GM12878 (cell line): ENCODE results near the gene TAS2R19. TPM values are rescaled to one million over a fixed set of nuclear protein-coding genes. Genes with fewer than 3 reads are reported as not detected.

ENCODE experiments used
- ATAC-seq: fragments of 200-7000 bp; cut with Tn5 transposase; 3 replicates; pipeline ENCODE4 v1.9.1; 2020; ENCODE audit warnings: mild to moderate bottlenecking, moderate library complexity
- BruUV-seq: library from RNA; stranded (reverse); fragments of 400-500 nt; replicated peaks from 2 replicates; lab custom pipeline; 2021; lab: Mats Ljungman, UMichigan
- CTCF ChIA-PET: fragments of 300-600 bp; sonication (Branson Sonifier 250); formaldehyde crosslinking; extraction: SDS; loops from one replicate; lab custom pipeline; 2021; ENCODE audit warnings: inconsistent platforms; lab: Yijun Ruan, JAX
- POLR2A ChIA-PET: fragments of 350-600 bp; formaldehyde crosslinking; extraction: SDS; loops from one replicate; lab custom pipeline; 2021; ENCODE audit warnings: inconsistent platforms; lab: Charles Lee
- RAD21 ChIA-PET: fragments of 300-600 bp; sonication (Branson Sonifier 250); formaldehyde crosslinking; loops from one replicate; lab custom pipeline; 2023; ENCODE audit warnings: antibody characterized with exemption; ENCODE audit not compliant: unreplicated experiment; lab: Charles Lee
- SMC1A ChIA-PET: fragments of 300-600 bp; sonication (Branson Sonifier 250); formaldehyde crosslinking; loops from one replicate; lab custom pipeline; 2023; ENCODE audit not compliant: unreplicated experiment, uncharacterized antibody; lab: Charles Lee
- DNase-seq: peaks from one replicate; pipeline ENCODE4 v3.0.0-alpha.2; 2011; ENCODE audit warnings: low read depth, low spot score
- FAIRE-seq: peaks from 3 replicates; lab custom pipeline; 2011; peaks lifted over from hg19 to GRCh38; lab: Jason Lieb, UNC
- H2AFZ ChIP-seq: 2 replicates; pipeline ENCODE4 v1.6.0; 2011; ENCODE audit warnings: low read depth, low read length, control low read depth; ENCODE audit not compliant: control insufficient read depth
- H3K27ac ChIP-seq: 2 replicates; pipeline ENCODE4 v1.5.1; 2011; ENCODE audit warnings: control low read depth; ENCODE audit not compliant: control insufficient read depth, insufficient read depth
- H3K27me3 ChIP-seq, 2 experiments: replicated peaks in 1 of 2; 2 replicates each; pipeline versions ENCODE4 v1.6.0 to v1.6.1; 2011; ENCODE audit warnings: low read length in 1 of 2; ENCODE audit not compliant: control insufficient read depth in 2 of 2, insufficient read depth in 2 of 2
- H3K36me3 ChIP-seq, 2 experiments: 2 replicates each; pipeline ENCODE4 v1.5.1; 2011; ENCODE audit warnings: low read length in 1 of 2; ENCODE audit not compliant: control insufficient read depth in 2 of 2, insufficient read depth in 2 of 2
- H3K4me1 ChIP-seq: 2 replicates; pipeline ENCODE4 v1.6.1; 2011; ENCODE audit warnings: mild to moderate bottlenecking, low read length, moderate library complexity, mixed read lengths; ENCODE audit not compliant: control insufficient read depth, insufficient read depth
- H3K4me2 ChIP-seq: 2 replicates; pipeline ENCODE4 v1.6.0; 2011; ENCODE audit warnings: control low read depth; ENCODE audit not compliant: control insufficient read depth, insufficient read depth
- H3K4me3 ChIP-seq: fragments of 200-600 bp; sonication (generic); 2 replicates; pipeline ENCODE4 v1.5.1; 2016
- H3K79me2 ChIP-seq: 2 replicates; pipeline ENCODE4 v1.6.0; 2011; ENCODE audit warnings: low read length; ENCODE audit not compliant: control insufficient read depth, insufficient read depth
- H3K9ac ChIP-seq: 2 replicates; pipeline ENCODE4 v1.8.0; 2011; ENCODE audit warnings: low read length, control low read depth, mixed read lengths; ENCODE audit not compliant: control insufficient read depth, insufficient read depth
- H3K9me3 ChIP-seq: replicated peaks from 3 replicates; pipeline ENCODE4 v1.5.1; 2011; ENCODE audit warnings: mild to moderate bottlenecking, low read length; ENCODE audit not compliant: control insufficient read depth, insufficient read depth
- H4K20me1 ChIP-seq: 2 replicates; pipeline ENCODE4 v1.6.0; 2011; ENCODE audit not compliant: control insufficient read depth, insufficient read depth
- ATF7 ChIP-seq: fragments of 450-650 bp; IDR thresholded peaks from 2 replicates; pipeline ENCODE4 v1.6.1; 2016; ENCODE audit warnings: low read depth, mild to moderate bottlenecking
- CBX5 ChIP-seq: sonication (generic); IDR thresholded peaks from 2 replicates; pipeline ENCODE4 v1.6.1; 2016; ENCODE audit warnings: low read depth, moderate library complexity, mild to moderate bottlenecking, inconsistent platforms
- CEBPB ChIP-seq, 2 experiments: fragments of 150-350 bp in 1 of 2; IDR thresholded peaks; 2 replicates each; pipeline ENCODE4 v1.6.1; 2012 to 2014; ENCODE audit warnings: low read depth in 2 of 2, low read length in 2 of 2, borderline replicate concordance in 1 of 2, inconsistent platforms in 1 of 2
- CHD4 ChIP-seq: fragments of 200-600 bp; sonication (generic); IDR thresholded peaks from 2 replicates; pipeline ENCODE4 v1.6.1; 2016; ENCODE audit warnings: mild to moderate bottlenecking
- EZH2 ChIP-seq: IDR thresholded peaks from 2 replicates; pipeline ENCODE4 v1.6.1; 2012; ENCODE audit warnings: low read depth, mild to moderate bottlenecking, control low read depth, inconsistent platforms, low read length, borderline replicate concordance; ENCODE audit not compliant: control insufficient read depth
- GATAD2B ChIP-seq: fragments of 450-650 bp; conservative IDR thresholded peaks from 2 replicates; pipeline ENCODE4 v1.6.1; 2017; ENCODE audit warnings: low read depth, mild to moderate bottlenecking, moderate library complexity
- IKZF2 ChIP-seq, 2 experiments: fragments of 450-650 bp; IDR thresholded peaks; 2 replicates each; pipeline ENCODE4 v1.6.1; 2017; ENCODE audit warnings: mild to moderate bottlenecking in 2 of 2, moderate library complexity in 2 of 2
- IRF4 ChIP-seq: IDR thresholded peaks from 2 replicates; pipeline ENCODE4 v1.6.1; 2011; ENCODE audit warnings: low read depth, low read length
- MXI1 ChIP-seq: fragments of 150-350 bp; IDR thresholded peaks from 2 replicates; pipeline ENCODE4 v1.6.1; 2011; ENCODE audit warnings: low read depth, mild to moderate bottlenecking, inconsistent platforms, low read length, improper control_type of control experiment
- NR2C2 ChIP-seq: IDR thresholded peaks from 2 replicates; pipeline ENCODE4 v1.6.1; 2011; ENCODE audit warnings: borderline replicate concordance, low read depth; ENCODE audit not compliant: control insufficient read depth, insufficient read length
- PML ChIP-seq: IDR thresholded peaks from 2 replicates; pipeline ENCODE4 v1.6.1; 2012; ENCODE audit warnings: low read length, inconsistent platforms
- POLR2A ChIP-seq: IDR thresholded peaks from 2 replicates; pipeline ENCODE4 v1.6.1; 2011; ENCODE audit warnings: low read depth, mild to moderate bottlenecking, low read length
- POU2F2 ChIP-seq: IDR thresholded peaks from 3 replicates; pipeline ENCODE4 v1.6.1; 2011; ENCODE audit warnings: low read depth, mild to moderate bottlenecking, low read length, borderline replicate concordance
- SREBF2 ChIP-seq: IDR thresholded peaks from 2 replicates; pipeline ENCODE4 v1.6.1; 2012; ENCODE audit warnings: mild to moderate bottlenecking, low read length
- SUZ12 ChIP-seq: fragments of 200-600 bp; sonication (generic); IDR thresholded peaks from one replicate; pipeline ENCODE4 v1.6.1; 2018; ENCODE audit warnings: antibody characterized with exemption, mild to moderate bottlenecking; ENCODE audit not compliant: unreplicated experiment
- WGBS: methylation state at CpG from one replicate; pipeline ENCODE4 v1.1.6; 2016; ENCODE audit warnings: low lambda C conversion rate; ENCODE audit not compliant: insufficient replicate concordance, insufficient coverage; ENCODE audit errors: missing lambda C conversion rate; 5-methylcytosine and 5-hydroxymethylcytosine counted together
- in situ Hi-C: fragments of 300-500 bp; cut with MboI; formaldehyde crosslinking; loops from 9 replicates; pipeline ENCODE4 v1.14.3; 2018; ENCODE audit warnings: mixed read lengths
- intact Hi-C: fragments of 100-400 bp; cut with micrococcal nuclease; formaldehyde crosslinking; loops from one replicate; pipeline ENCODE4 v1.14.2; 2022; ENCODE audit not compliant: unreplicated experiment
- polyA plus RNA-seq, 11 experiments: library from polyadenylated mRNA; depleted of rRNA in 4 of 11; unstranded in 6 of 11; stranded (reverse) in 5 of 11; fragments of >200 nt; fragmentation: Nextera tagmentation in 4 of 11; fragmentation: Illumina TruSeq in 1 of 11; extraction: Ambion mirVana in 4 of 11; extraction: Trizol in 1 of 11; gene quantifications; 1 replicate in 1 of 11; 2 replicates in 10 of 11; pipeline versions ENCODE4 v1.2.1 to v1.2.3, GENCODE V29; 2011 to 2016; ENCODE audit warnings: inconsistent platforms in 2 of 11, missing spikeins in 2 of 11, low read depth in 1 of 11
- total RNA-seq, 4 experiments: library from RNA; depleted of rRNA in 3 of 4; stranded (reverse); fragments of >200 nt in 3 of 4; fragmentation: Illumina TruSeq in 1 of 4; extraction: Trizol in 1 of 4; gene quantifications; 2 replicates each; pipeline versions ENCODE4 v1.2.1 to v1.2.3, GENCODE V29; 2013 to 2021
- TF ChIP-seq, protein P1 (sequence below): fragments of 450-650 bp; IDR thresholded peaks from 2 replicates; pipeline ENCODE4 v1.6.1; 2018; ENCODE audit warnings: mild to moderate bottlenecking, low read depth, moderate library complexity; ENCODE audit not compliant: partially characterized antibody
- TF ChIP-seq, protein P2 (sequence below): IDR thresholded peaks from 2 replicates; pipeline ENCODE4 v1.6.1; 2011; ENCODE audit warnings: low read depth, mild to moderate bottlenecking, low read length, moderate library complexity, borderline replicate concordance; ENCODE audit errors: extremely low read depth
- TF ChIP-seq, protein P3 (sequence below): fragments of 450-650 bp; IDR thresholded peaks from 2 replicates; pipeline ENCODE4 v1.6.1; 2017; ENCODE audit warnings: mild to moderate bottlenecking
- TF ChIP-seq, protein P4 (sequence below): fragments of 450-650 bp; IDR thresholded peaks from 2 replicates; pipeline ENCODE4 v1.6.1; 2014; ENCODE audit warnings: mild to moderate bottlenecking

Gene TAS2R19
- total and polyA plus RNA-seq, 10 of the 15 experiments (the other 5 are each of a cell fraction or from before 2014, with no cell fraction given) = 0.10 to 6.9 (median 0.46) TPM; not detected in 1

DNA sequence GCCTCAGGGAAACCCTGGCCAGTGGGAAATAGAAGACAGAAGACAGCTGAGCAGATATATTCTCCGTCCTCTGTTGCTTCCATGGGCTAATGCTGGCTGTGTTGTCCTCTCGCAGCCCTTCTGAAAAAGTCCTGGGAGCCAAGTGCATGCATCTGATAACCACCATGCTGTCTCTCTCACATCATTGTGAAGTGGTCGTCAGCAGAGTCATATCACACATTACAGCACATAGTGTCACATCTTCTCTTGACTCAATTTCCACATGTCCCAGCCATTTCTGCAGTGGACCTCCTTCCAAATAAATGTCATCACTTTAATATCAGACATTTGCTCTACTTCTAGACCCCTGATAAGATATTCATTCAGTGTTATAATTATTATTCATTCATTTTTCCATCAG, 28.1 kb downstream of the TAS2R19 start (continued):
- TF ChIP-seq, protein P1, sequence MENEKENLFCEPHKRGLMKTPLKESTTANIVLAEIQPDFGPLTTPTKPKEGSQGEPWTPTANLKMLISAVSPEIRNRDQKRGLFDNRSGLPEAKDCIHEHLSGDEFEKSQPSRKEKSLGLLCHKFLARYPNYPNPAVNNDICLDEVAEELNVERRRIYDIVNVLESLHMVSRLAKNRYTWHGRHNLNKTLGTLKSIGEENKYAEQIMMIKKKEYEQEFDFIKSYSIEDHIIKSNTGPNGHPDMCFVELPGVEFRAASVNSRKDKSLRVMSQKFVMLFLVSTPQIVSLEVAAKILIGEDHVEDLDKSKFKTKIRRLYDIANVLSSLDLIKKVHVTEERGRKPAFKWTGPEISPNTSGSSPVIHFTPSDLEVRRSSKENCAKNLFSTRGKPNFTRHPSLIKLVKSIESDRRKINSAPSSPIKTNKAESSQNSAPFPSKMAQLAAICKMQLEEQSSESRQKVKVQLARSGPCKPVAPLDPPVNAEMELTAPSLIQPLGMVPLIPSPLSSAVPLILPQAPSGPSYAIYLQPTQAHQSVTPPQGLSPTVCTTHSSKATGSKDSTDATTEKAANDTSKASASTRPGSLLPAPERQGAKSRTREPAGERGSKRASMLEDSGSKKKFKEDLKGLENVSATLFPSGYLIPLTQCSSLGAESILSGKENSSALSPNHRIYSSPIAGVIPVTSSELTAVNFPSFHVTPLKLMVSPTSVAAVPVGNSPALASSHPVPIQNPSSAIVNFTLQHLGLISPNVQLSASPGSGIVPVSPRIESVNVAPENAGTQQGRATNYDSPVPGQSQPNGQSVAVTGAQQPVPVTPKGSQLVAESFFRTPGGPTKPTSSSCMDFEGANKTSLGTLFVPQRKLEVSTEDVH = no peak
- no peak for TF ChIP-seq PML
- no peak for TF ChIP-seq EZH2

DNA sequence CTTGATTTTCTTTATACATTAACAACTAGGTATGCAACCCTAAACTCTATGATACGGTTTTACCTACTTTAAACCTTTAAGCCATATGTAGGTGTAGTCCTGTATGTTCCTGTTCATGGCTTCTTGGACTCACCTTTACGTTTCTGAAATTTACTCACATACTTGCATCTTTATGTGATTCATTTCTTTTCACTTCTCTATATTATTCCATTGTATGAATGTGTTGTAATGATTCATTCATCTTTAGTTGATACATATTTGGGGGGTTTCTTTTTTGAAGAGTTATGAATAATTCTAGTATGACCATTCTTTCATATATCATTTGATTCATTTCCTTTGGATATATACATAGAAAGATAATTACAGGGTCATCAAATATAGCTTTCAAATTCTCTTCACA, 33.3 kb downstream of the TAS2R19 start:
- no peak for ATAC-seq
- POLR2A ChIA-PET = no interaction called here
- no TSS peak for BruUV-seq

More for the DNA sequence above, 33.3 kb downstream of the TAS2R19 start:
- Histone ChIP-seq H3K4me1 (no peaks in the 10 kb centered on the region), H3K9ac (no peak overlapping the region), H4K20me1 (no peaks in the 10 kb centered on the region), H3K9me3 (no peaks in the 10 kb centered on the region), H3K36me3 (no peaks in the 10 kb centered on the region; a peak in 1 of 4 replicates), H3K79me2 (no peaks in the 10 kb centered on the region), H2AFZ (no peak overlapping the region), H3K4me2 (no peak overlapping the region), H3K4me3 (no peak overlapping the region), H3K27me3 (no peaks in the 10 kb centered on the region), H3K27ac (no peak overlapping the region)
- SMC1A ChIA-PET = interaction anchor here (0.9 kb wide), 1 partner anchor 9 kb away, joined by 3 read pairs; the partner anchor contains the start of gene TAS2R20
- no peak for DNase-seq
- in situ Hi-C loops (no loop called here), intact Hi-C loops (no loop called here)
- CTCF ChIA-PET = no interaction called here
- FAIRE-seq = no peak
- WGBS = 100% methylated on average over 2 of the region's 2 CpGs
- no peak for TF ChIP-seq CEBPB (IDR thresholded peaks at IDR 0.05; ENCODE audit: borderline replicate concordance in 1 of 2, low read depth in 2 of 2, low read length in 2 of 2)
- TF ChIP-seq POU2F2 = no peak
- TF ChIP-seq NR2C2 = no peak
- TF ChIP-seq MXI1 = no peak
- TF ChIP-seq, protein P2, sequence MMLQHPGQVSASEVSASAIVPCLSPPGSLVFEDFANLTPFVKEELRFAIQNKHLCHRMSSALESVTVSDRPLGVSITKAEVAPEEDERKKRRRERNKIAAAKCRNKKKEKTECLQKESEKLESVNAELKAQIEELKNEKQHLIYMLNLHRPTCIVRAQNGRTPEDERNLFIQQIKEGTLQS = no peak
- no peak for TF ChIP-seq IRF4
- no peak for TF ChIP-seq GATAD2B
- no peak for TF ChIP-seq IKZF2 (IDR thresholded peaks at IDR 0.05)
- TF ChIP-seq SUZ12 = no peak
- TF ChIP-seq SREBF2 = no peak
- TF ChIP-seq, protein P3, sequence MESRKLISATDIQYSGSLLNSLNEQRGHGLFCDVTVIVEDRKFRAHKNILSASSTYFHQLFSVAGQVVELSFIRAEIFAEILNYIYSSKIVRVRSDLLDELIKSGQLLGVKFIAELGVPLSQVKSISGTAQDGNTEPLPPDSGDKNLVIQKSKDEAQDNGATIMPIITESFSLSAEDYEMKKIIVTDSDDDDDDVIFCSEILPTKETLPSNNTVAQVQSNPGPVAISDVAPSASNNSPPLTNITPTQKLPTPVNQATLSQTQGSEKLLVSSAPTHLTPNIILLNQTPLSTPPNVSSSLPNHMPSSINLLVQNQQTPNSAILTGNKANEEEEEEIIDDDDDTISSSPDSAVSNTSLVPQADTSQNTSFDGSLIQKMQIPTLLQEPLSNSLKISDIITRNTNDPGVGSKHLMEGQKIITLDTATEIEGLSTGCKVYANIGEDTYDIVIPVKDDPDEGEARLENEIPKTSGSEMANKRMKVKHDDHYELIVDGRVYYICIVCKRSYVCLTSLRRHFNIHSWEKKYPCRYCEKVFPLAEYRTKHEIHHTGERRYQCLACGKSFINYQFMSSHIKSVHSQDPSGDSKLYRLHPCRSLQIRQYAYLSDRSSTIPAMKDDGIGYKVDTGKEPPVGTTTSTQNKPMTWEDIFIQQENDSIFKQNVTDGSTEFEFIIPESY = no peak
- TF ChIP-seq CBX5 = no peak
- TF ChIP-seq CHD4 = no peak
- TF ChIP-seq POLR2A = no peak
- TF ChIP-seq, protein P4, sequence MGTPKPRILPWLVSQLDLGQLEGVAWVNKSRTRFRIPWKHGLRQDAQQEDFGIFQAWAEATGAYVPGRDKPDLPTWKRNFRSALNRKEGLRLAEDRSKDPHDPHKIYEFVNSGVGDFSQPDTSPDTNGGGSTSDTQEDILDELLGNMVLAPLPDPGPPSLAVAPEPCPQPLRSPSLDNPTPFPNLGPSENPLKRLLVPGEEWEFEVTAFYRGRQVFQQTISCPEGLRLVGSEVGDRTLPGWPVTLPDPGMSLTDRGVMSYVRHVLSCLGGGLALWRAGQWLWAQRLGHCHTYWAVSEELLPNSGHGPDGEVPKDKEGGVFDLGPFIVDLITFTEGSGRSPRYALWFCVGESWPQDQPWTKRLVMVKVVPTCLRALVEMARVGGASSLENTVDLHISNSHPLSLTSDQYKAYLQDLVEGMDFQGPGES = no peak
- TF ChIP-seq ATF7 = no peak
- RAD21 ChIA-PET = no interaction called here
